GM10248 (cell line): Measurements from ENCODE around the gene BTBD17.

Experiments used
- CTCF ChIA-PET: fragments of 300-600 bp; sonication (Branson Sonifier 250); formaldehyde crosslinking; extraction: SDS; loops from one replicate; lab custom pipeline; 2021; ENCODE audit warnings: antibody characterized with exemption; lab: Yijun Ruan, JAX
- POLR2A ChIA-PET: fragments of 350-650 bp; sonication (Branson Sonifier 250); formaldehyde crosslinking; extraction: SDS; loops from one replicate; lab custom pipeline; 2020; ENCODE audit warnings: antibody characterized with exemption; lab: Yijun Ruan, JAX
- DNase-seq: peaks from one replicate; pipeline ENCODE4 v3.0.0; 2012; ENCODE audit errors: extremely low spot score
- TF ChIP-seq, protein P1 (sequence below): IDR thresholded peaks from 2 replicates; pipeline ENCODE4 v1.5.1; 2012; ENCODE audit warnings: mild to moderate bottlenecking, low read depth; ENCODE audit errors: extremely low read depth, missing control alignments, control extremely low read depth

BTBD17 gene

GRCh38 chr17:74343526-74344284, 18.0 kb downstream of the BTBD17 start:
- TF ChIP-seq, protein P1, sequence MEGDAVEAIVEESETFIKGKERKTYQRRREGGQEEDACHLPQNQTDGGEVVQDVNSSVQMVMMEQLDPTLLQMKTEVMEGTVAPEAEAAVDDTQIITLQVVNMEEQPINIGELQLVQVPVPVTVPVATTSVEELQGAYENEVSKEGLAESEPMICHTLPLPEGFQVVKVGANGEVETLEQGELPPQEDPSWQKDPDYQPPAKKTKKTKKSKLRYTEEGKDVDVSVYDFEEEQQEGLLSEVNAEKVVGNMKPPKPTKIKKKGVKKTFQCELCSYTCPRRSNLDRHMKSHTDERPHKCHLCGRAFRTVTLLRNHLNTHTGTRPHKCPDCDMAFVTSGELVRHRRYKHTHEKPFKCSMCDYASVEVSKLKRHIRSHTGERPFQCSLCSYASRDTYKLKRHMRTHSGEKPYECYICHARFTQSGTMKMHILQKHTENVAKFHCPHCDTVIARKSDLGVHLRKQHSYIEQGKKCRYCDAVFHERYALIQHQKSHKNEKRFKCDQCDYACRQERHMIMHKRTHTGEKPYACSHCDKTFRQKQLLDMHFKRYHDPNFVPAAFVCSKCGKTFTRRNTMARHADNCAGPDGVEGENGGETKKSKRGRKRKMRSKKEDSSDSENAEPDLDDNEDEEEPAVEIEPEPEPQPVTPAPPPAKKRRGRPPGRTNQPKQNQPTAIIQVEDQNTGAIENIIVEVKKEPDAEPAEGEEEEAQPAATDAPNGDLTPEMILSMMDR: no peak
- ChIA-PET CTCF (no interaction called here), POLR2A (no interaction called here)
- DNase-seq: no peak

GRCh38 chr17:74343121-74343520, 18.5 kb downstream of the BTBD17 start:
- TF ChIP-seq, protein P1: no peak
- ChIA-PET CTCF (no interaction called here), POLR2A (no interaction called here)
- DNase-seq: no peak

- no peak for DNase-seq
- POLR2A ChIA-PET: no interaction called here
- TF ChIP-seq, protein P1: no peak
- CTCF ChIA-PET: no interaction called here
Observed at GRCh38 chr17:74342224-74342623, 19.4 kb downstream of the BTBD17 start.

- POLR2A ChIA-PET: no interaction called here
- CTCF ChIA-PET: no interaction called here
- TF ChIP-seq, protein P1: no peak
- DNase-seq: no peak
Observed at GRCh38 chr17:74340470-74341023, 21.1 kb downstream of the BTBD17 start.

DNA sequence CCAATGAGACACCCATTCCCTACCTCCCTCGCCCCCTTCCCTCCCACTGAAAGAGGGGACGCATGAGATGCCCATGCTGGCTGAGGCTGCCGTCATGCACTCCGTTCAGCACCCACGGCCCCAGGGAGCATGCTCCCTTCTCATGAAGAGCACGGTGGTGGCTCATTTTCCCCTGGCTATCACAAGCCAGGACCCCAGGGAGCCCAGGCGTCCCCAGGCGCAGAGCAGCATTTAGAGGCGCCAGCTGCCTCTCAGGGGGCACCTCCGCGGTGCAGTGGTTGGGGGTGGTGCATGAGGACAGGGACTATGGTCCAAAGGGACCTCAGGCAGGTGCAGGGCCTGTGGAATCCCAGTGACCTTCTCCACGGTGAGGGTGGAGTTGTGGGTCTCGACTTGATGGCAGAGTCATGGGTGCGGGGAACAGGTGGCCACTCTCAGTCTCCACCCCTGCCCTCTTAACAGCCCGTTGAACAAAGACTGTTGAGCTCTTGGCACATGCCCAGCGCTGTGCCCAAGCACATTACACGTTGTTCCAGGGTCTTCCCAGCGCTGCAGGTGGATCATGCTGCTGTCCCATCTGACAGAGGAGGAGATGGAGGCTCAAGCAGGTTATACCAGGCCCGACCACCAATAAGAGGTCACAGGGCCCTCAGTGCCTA, 22.0 kb downstream of the BTBD17 start:
- TF ChIP-seq, protein P1: no peak
- DNase-seq: no peak
- POLR2A ChIA-PET: no interaction called here
- CTCF ChIA-PET: no interaction called here

DNA sequence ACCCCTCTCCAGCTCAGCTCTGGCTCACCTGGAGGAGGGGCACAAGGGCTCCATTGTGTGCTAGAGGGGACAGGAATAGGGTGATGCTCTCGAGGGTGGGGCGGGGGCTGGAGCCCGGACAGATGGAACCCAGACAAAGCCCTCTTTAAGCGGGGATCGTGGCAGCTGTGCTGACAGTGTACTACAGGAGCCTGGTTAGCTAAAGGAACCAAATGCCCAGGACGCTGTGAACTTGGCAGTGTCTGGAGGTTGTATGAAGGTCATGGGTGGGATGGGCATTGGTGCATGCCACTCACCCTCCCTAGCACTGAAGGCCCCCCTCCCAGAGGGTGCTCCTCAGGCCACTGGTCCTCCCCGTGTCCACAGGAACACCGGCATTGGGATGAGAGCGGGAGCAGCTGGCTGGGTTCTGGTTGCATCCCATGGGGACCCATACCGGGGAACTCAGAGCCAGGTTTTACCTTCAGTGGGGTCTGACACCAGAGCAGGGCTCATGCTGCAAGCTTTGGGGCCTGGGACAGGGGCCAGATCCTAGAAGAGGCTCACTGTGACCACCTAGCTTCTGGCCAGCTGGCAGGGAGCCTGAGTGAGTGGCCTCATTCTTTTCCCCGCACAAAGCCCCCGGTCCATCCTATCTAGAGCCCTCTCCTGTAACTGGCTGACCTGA, 23.7 kb downstream of the BTBD17 start:
- TF ChIP-seq, protein P1: no peak
- POLR2A ChIA-PET: no interaction called here
- CTCF ChIA-PET: interaction anchor here (1.1 to 1.2 kb wide), 2 partner anchors 30 to 37 kb away, joined by 3 to 5 read pairs; no protein-coding TSS in a partner anchor
- DNase-seq: no peak
